Endothelial cell (in vitro differentiated cells): ENCODE measurements around the gene CLK3. TPM values are rescaled to one million over a fixed set of nuclear protein-coding genes. Genes with fewer than 3 reads are reported as not detected.

Experiments used
- DNase-seq: peaks from one replicate; pipeline ENCODE4 v3.0.0; 2021; ENCODE audit warnings: low spot score
- H3K27ac Mint-ChIP-seq: one replicate; pipeline ENCODE4 v1.8.0; 2021; ENCODE audit warnings: mixed read lengths, inconsistent platforms; ENCODE audit not compliant: unreplicated experiment
- H3K27me3 Mint-ChIP-seq: one replicate; pipeline ENCODE4 v1.8.0; 2021; ENCODE audit warnings: mild to moderate bottlenecking, moderate library complexity, mixed read lengths, inconsistent platforms; ENCODE audit not compliant: unreplicated experiment
- H3K36me3 Mint-ChIP-seq: one replicate; pipeline ENCODE4 v1.8.0; 2021; ENCODE audit warnings: mild to moderate bottlenecking, low read depth, mixed read lengths, inconsistent platforms; ENCODE audit not compliant: unreplicated experiment
- H3K4me1 Mint-ChIP-seq: one replicate; pipeline ENCODE4 v1.8.0; 2021; ENCODE audit warnings: mild to moderate bottlenecking, mixed read lengths, inconsistent platforms; ENCODE audit not compliant: unreplicated experiment
- H3K4me3 Mint-ChIP-seq: one replicate; pipeline ENCODE4 v1.8.0; 2021; ENCODE audit warnings: mild to moderate bottlenecking, mixed read lengths, inconsistent platforms; ENCODE audit not compliant: unreplicated experiment
- H3K9me3 Mint-ChIP-seq: one replicate; pipeline ENCODE4 v1.8.0; 2021; ENCODE audit warnings: mixed read lengths, inconsistent platforms; ENCODE audit not compliant: unreplicated experiment
- total RNA-seq: library from RNA; stranded (reverse); fragmentation: NEBNext Ultra II Directional; extraction: Animal tissue kit (Norgen Biotek cat#: 25700); gene quantifications from one replicate; pipeline ENCODE4 v1.2.1, GENCODE V29; 2021; ENCODE audit not compliant: unreplicated experiment
- TF ChIP-seq, protein P1 (sequence below): fragments of 200-600 bp; sonication (generic); IDR thresholded peaks from one replicate; pipeline ENCODE4 v1.5.0; 2021; ENCODE audit warnings: antibody characterized with exemption; ENCODE audit not compliant: unreplicated experiment

Gene CLK3
- total RNA-seq, 1 donor from 2014 or later, result 81.7 TPM

DNA sequence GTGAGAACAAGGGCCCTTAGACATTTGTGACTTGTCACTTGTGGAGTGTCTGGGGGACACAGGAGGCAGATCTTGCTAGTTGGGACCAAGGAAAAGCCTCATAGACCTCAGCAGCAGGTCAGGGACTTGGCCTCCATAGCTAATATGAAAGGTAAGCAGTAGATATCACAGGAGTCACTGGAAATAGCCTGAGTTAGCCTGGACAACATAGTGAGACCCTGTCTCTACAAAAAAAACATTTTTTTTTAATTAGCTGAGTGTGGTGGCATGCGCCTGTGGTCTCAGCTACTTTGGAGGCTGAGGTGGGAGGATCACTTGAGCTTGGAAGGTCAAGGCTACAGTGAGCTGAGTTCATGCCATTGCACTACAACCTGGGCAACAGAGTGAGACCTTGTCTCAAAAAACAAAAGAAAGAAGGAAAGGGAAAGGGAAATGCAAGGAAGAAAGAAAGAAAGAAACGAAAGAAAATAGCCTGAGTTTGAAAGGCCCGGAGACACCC is 37.1 kb upstream of the CLK3 start:
- Mint-ChIP-seq H3K36me3 (peaks cover 27% of the 10 kb centered on the region), H3K27me3 (peaks cover 5% of the 10 kb centered on the region), H3K9me3 (no peaks in the 10 kb centered on the region), H3K4me3 (no peak overlapping the region), H3K4me1 (peaks cover 46% of the 10 kb centered on the region), H3K27ac (no peak overlapping the region)
- no peak for DNase-seq
- TF ChIP-seq, protein P1, sequence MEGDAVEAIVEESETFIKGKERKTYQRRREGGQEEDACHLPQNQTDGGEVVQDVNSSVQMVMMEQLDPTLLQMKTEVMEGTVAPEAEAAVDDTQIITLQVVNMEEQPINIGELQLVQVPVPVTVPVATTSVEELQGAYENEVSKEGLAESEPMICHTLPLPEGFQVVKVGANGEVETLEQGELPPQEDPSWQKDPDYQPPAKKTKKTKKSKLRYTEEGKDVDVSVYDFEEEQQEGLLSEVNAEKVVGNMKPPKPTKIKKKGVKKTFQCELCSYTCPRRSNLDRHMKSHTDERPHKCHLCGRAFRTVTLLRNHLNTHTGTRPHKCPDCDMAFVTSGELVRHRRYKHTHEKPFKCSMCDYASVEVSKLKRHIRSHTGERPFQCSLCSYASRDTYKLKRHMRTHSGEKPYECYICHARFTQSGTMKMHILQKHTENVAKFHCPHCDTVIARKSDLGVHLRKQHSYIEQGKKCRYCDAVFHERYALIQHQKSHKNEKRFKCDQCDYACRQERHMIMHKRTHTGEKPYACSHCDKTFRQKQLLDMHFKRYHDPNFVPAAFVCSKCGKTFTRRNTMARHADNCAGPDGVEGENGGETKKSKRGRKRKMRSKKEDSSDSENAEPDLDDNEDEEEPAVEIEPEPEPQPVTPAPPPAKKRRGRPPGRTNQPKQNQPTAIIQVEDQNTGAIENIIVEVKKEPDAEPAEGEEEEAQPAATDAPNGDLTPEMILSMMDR, result no peak

DNA sequence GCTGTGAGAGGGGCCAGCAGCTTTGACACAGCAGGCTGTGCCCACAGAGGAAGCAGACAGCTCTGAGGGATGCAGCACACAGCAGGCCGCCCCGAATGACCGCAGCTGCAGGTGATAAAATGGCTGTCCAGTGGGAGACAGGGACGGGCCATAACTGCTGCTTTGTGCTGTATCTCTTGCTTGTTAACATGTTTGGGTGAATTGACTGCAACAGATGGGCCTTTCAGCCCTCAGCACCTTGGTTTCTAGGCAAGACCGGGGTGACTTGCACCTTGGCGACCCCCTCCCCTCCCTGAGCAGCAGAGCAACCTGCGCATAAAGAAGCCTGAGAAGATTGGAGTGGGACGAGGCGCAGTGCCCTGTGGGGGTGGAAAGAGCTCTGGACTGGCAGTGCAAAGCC is 36.6 kb upstream of the CLK3 start:
- H3K27ac Mint-ChIP-seq, result no peak overlapping the region
- no peaks in the 10 kb centered on the region for H3K9me3 Mint-ChIP-seq
- peaks cover 28% of the 10 kb centered on the region for H3K36me3 Mint-ChIP-seq
- TF ChIP-seq, protein P1, result no peak
- DNase-seq, result no peak
- H3K4me3 Mint-ChIP-seq, result no peak overlapping the region
- H3K27me3 Mint-ChIP-seq, result peaks cover 5% of the 10 kb centered on the region
- peaks cover 46% of the 10 kb centered on the region for H3K4me1 Mint-ChIP-seq

DNA sequence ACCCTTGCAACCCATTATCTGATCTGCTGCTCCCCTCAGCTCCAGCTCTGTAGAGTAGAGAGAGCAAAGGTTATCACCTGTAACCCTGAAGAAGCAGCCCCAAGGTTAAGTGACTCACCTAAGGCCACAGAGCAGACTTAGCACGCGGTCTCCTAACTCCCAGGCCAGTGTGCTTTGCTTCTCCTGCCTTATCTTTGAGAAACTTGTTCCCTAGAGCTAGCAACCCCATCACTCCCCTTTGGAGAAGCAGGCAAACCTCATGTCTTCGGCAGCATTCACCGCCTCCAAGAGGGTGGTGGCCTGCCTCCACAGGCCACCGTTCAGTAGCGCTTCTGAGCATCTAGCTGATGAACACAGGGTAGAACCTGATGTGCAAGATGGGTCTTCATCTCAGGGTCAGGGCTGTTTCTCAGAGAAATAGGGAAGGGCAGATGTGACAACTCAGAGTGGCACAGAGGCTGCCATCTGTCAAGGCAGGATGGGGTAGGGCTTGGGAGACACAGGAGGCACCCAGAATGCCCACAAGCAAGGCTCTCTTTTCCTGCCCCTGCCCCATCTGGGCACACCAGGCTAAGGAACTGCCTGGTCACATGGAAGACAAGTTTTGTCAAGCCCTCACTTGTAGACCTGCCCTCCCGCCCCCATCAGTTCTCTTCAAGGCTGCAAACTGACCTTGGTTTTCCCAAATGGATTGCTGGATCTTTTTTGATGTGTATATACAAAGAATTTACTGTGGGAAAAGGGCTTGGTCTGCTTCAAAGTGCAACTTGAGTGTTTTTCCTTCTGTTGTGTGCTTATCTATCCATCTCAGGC is 34.9 kb upstream of the CLK3 start:
- Mint-ChIP-seq H3K4me1 (peaks cover 55% of the 10 kb centered on the region), H3K27me3 (peaks cover 5% of the 10 kb centered on the region), H3K9me3 (no peaks in the 10 kb centered on the region), H3K27ac (peak overlapping the region; percentile 82), H3K36me3 (peaks cover 19% of the 10 kb centered on the region), H3K4me3 (no peak overlapping the region)
- no peak for DNase-seq
- TF ChIP-seq, protein P1, result no peak

DNA sequence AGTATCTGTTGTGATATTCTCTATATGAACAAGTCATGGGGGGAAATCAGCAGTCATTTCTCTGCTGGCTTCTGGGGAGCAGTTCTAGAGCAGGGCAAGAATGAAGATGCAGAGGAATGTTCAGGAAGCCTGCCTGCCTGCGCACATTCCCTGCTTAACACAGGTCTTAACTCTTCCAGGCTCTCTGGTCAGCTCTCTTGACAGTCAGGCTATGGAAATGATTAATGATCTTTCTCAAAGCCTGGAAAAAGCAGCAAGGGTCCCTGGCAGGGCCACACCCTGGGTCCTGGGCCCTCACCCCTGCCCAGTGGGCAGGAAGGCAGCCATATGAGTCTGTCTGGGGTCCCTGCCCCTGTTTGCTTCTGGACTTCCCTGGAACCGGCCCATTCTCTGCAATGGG is 31.4 kb upstream of the CLK3 start:
- no peak overlapping the region for H3K4me3 Mint-ChIP-seq
- peak overlapping the region; percentile 82 for H3K27ac Mint-ChIP-seq
- peaks cover 68% of the 10 kb centered on the region for H3K4me1 Mint-ChIP-seq
- peaks cover 5% of the 10 kb centered on the region for H3K27me3 Mint-ChIP-seq
- H3K9me3 Mint-ChIP-seq, result no peaks in the 10 kb centered on the region
- TF ChIP-seq, protein P1, result no peak
- no peak for DNase-seq
- peaks cover 30% of the 10 kb centered on the region for H3K36me3 Mint-ChIP-seq

DNA sequence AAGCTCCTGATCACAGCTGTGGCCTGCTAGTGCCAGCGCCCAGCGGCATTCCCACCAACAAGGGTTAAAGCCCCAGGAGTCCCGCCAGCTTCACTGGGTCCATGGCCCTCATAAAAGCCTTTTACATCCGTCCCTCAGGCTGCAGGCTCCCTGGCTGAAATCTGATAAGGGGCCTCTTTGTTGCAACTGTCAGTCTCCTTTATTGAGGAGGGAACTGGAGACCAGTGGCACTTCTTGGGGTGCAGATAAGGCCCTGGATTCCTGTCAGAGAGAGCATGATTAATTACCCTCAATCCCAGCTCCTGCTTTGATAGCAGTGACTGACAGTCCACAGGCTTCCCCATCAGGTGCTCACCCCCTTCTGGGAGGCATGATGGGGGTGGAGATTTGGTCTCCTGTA is 30.9 kb upstream of the CLK3 start:
- Mint-ChIP-seq H3K4me3 (peak overlapping the region; percentile 31), H3K9me3 (no peaks in the 10 kb centered on the region), H3K4me1 (peaks cover 71% of the 10 kb centered on the region), H3K27ac (peak overlapping the region; percentile 82), H3K27me3 (peaks cover 1% of the 10 kb centered on the region), H3K36me3 (peaks cover 24% of the 10 kb centered on the region)
- DNase-seq, result no peak
- TF ChIP-seq, protein P1, result no peak
